HG03558 (cell line): ENCODE results near the gene NAIP.
"Not testable (repeated sequence)": the region's sequence is repeated elsewhere in the genome, so short reads cannot be mapped to it uniquely, and the experiment has no call there.

Experiments used
- ATAC-seq: cut with Tn5 transposase; IDR thresholded peaks from one replicate; pipeline ENCODE4 v1.9.1; 2021; ENCODE audit warnings: moderate number of reproducible peaks; ENCODE audit not compliant: unreplicated experiment; ENCODE audit errors: extremely low read depth

The NAIP gene

GRCh38 chr5:70931709-70932368, 93.3 kb downstream of the NAIP start:
- not testable (repeated sequence) for ATAC-seq

DNA sequence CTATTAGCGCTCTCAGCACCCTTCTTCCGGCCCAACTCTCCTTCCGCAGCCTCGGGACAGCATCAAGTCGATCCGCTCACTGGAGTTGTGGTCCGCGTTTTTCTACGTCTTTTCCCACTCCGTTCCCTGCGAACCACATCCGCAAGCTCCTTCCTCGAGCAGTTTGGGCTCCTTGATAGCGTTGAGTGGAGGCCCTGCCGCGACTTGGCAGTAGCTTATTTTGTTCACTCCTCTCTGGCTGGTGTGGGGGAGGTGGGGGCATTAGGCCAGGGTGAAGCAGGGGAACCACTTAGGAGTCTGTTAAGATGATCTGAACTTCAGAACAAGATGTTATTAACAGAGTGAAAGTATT, 100.0 kb downstream of the NAIP start:
- not testable (repeated sequence) for ATAC-seq
